ENCODE results near the gene PLEKHM2.

PLEKHM2 gene

DNA sequence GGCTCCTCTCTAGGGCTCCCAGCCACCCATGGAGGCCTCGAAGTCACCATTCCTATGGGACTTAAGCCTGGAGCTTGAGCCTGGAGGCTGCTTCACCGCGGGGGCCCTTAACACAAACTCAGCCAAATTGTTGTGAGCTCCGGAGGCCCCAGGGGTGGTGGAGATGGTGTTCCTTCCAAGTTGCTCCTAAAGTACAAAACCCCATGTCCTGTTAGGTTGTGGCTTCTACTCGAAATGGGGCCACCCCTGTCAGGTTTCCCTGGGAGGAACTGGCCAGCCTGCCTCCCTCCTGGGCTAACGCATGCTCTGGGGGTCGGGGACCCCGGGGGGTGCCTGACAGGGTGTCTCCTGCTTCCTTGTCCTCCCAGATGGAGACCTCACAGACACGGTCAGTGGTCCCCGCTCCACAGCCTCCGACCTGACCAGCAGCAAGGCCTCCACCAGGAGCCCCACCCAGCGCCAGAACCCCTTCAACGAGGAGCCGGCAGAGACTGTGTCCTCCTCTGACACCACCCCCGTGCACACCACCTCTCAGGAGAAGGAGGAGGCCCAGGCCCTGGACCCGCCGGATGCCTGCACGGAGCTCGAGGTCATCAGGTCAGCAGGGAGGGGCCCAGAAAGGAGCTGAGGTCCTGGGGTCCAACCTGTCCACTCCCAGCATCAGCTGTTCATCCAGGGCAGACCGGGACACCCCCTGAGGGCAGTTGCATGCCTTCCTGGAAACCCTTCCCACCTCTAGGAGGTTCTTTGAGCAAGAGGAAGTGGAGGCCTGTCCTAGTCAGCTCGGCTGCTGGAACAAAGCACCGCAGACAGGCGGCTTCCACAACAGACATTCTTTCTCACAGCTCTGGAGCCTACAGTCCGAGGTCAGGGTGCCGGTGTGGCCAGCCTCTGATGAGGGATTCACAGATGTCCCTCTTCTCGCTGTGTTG, 41.1 kb downstream of the PLEKHM2 start:
- DNase-seq (ENCODE audit: low read depth) = no peak

DNA sequence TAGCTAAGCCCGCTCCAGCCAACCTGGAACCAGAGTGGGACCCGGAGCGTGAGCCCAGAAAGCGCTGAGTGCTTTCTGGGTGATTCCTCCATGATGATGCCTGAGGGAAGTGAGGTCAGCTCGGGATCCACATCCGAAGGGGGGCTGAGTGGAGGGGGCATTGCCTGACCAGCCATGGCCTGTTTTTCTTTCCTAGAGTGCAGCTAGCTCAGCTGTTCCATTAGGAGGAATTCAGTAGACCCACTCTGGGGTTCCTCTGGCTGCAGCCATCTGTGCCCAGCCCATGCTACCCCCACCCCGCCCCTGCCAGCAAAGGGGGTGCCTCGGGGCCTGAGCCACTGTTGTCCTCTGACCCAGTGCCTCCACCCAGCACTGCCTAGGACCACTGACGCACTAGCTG, 42.4 kb downstream of the PLEKHM2 start:
- no peak for DNase-seq (ENCODE audit: low read depth)

DNA sequence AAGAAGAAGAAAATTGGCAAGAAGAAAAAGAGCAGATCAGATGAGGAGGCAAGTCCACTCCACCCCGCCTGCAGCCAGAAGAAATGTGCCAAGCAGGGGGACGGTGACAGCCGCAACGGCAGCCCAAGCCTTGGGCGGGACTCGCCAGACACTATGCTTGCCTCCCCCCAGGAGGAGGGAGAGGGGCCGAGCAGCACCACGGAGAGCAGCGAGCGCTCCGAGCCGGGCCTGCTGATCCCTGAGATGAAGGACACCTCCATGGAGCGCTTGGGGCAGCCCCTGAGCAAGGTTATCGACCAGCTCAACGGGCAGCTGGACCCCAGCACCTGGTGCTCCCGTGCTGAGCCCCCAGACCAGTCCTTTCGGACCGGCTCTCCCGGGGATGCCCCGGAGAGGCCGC, 42.9 kb downstream of the PLEKHM2 start:
- DNase-seq (ENCODE audit: low read depth) = no peak

DNA sequence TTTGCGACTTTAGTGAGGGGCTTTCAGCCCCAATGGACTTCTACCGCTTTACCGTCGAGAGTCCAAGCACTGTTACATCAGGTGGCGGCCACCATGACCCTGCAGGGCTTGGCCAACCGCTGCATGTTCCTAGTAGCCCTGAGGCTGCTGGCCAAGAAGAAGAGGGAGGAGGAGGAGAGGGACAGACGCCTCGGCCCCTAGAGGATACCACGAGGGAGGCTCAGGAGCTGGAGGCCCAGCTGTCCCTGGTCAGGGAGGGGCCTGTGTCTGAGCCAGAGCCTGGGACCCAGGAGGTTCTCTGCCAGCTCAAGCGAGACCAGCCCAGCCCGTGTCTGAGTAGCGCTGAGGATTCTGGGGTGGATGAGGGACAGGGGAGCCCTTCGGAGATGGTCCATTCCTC, 43.3 kb downstream of the PLEKHM2 start:
- DNase-seq (ENCODE audit: low read depth) = no peak

DNA sequence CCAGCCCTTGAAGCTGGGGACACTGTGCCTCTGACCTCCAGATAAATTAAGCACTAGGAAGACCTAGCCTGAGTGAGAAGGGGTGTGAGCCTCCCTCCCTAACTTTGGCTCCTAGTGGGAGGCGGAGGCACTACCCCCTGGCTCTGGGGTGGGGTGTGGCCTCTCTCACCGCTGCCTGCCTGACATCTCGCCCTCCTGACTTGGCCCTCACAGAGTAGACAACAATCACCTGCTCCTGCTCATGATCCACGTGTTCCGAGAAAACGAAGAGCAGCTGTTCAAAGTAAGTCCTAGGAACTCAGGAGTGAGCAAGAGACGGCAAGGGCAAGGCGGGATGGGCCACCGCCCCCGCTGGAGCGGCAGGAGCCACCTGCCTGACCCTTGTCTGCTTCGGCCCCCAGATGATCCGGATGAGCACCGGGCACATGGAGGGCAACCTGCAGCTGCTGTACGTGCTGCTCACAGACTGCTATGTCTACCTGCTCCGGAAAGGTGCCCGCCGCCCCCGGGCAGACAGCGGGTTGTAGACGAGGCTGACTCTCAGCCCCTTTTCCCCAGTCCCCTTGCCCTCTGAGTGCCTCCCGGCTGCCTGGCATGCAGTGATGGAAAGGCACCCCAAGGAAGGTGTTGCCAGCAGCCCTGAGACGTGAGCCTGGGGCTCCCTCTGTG, 43.9 kb downstream of the PLEKHM2 start:
- DNase-seq (ENCODE audit: low read depth) = no peak

DNA sequence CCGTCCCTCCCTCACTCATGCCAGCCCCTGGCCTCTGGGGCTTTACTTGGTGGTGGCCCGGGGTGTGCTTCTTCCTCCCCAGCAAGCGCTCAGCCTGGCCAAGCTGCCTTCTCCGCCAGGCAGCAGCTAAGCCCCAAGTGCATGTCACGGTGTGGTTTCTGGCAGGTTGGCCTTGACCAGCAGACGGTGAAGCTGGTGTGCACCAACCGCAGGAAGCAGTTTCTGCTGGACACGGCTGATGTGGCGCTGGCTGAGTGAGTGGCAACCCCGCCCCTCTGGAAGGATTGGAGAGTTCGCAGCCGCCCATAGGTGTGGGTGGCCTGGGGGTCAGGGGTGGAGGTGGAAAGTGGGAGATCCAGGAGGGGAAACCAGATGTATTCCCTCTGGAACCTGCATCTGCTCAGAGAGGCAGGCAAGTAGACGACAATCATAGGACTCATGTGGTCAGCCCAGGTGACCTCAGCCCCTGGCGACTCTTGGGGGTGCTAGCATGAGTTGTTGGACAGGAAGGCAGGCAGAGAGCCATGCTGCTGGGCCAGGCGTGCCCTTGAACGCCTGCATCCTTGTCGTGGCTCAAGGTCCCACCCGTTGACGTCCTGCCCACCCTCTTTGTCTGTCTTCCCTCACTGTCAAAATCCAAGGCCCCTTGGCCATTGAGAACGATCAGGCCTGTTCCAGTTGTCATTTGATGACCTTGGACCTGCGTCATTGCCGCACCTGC, 45.0 kb downstream of the PLEKHM2 start:
- no peak for DNase-seq (ENCODE audit: low read depth)

DNA sequence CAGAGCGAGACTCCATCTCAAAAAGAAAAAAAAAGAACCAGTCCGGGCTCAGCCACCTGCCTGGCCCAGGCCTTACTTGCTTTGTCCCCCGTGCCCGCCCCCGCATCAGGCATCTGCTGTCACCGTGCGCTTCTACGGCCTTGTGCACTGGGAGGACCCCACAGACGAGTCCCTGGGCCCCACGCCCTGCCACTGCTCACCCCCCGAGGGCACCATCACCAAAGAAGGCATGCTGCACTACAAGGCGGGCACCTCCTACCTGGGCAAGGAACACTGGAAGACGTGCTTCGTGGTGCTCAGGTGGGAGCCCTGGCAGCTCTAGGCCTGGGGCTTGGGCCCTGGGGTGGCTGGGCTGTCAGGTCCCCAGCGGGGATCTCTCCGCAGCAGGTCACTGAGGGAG, 46.3 kb downstream of the PLEKHM2 start:
- no peak for DNase-seq (ENCODE audit: low read depth)

DNA sequence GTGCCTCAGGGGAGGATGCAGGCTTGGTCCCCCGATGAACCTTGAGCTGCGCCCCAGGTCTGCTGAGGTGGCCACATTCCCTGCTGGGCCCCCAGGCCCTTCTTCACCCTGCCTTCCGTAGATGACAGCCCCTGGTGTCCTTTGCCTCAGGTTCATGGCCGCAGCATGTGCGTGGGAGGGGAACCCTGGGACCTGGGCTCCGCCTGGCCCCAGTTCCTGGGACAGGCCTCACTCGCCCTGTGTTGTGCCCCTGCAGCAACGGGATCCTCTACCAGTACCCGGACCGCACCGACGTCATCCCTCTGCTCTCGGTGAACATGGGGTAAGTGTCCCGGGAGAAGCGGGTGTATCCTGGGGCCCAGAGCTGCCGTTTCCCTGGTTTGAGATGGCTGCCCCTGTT, 46.8 kb downstream of the PLEKHM2 start:
- DNase-seq (ENCODE audit: low read depth) = no peak

DNA sequence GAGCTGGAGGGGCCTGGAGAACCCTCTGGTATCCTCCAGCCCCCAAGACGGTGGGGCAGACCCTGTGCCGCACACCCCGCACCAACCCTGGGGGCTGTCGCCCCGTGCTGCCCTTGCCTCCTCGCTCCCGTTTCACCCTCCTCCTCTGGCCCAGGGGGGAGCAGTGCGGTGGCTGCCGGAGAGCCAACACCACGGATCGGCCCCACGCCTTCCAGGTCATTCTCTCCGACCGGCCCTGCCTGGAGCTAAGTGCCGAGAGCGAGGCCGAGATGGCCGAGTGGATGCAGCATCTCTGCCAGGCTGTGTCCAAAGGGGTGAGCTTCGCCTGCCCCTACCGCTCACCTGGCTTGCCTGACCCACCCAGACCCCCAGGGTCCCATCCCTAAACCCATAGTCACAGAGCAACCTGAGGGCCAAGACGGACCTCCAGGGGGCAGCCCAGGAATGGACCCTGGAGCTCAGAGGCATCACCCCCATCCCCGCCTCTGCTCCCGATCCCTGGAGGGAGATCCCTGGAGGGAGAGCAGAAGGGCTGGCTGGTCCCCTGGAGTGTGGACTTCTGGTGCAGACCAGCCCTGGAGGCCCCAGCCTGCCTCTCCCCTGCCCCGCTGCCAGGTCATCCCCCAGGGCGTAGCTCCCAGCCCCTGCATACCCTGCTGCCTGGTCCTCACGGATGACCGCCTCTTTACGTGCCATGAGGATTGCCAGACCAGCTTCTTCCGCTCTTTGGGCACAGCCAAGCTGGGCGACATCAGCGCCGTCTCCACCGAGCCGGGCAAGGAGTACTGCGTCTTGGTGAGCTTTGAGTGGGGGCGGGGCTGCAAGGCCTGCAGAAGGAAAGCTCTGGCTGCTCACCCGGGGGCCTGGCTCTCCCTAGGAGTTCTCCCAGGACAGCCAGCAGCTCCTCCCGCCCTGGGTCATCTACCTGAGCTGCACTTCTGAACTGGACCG, 47.9 kb downstream of the PLEKHM2 start:
- no peak for DNase-seq (ENCODE audit: low read depth)

DNA sequence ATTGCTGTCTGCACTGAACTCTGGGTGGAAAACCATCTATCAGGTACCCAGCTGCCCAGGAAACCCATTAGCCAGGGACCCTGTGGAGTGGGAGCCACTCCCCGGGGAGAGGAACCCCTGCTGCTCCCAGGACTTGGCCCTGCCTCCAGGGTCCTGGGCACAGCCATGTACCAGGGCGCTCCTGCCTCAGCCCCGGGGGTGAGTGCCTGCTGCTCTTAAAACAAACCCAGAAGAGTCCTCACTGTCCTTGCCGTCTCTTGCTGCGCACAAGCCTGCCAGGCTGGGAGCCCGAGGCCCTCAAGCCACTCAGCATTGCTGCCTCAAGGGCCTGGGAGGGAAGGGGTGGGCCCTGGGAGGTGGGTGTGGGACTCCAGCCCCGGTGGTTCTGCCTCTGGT, 48.6 kb downstream of the PLEKHM2 start:
- no peak for DNase-seq (ENCODE audit: low read depth)

DNA sequence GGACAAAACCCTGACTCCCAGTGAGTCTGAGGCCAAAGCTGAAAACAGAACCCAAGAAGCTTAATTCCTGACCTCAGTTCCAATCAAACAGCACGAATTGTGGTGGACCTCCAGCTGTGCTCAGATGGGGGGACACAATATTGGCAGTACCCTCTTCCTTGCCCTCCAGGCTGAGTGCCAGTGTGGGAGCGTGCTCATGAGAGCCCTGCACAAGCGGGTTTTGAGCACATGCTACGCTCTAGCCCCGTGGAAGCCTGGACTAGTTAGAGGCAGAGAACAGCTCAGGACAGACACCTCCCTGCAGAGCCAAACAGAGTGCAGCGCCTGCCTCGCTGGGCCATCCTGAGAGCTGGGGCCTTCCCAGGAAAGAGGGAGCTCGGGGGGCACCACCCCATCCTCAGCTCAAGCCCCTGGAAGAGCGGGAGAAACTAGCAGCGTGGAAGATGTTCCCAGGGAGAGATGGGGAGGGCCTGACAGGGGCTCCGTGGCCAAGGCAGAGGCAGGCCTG, 49.2 kb downstream of the PLEKHM2 start:
- no peak for DNase-seq (ENCODE audit: low read depth)

DNA sequence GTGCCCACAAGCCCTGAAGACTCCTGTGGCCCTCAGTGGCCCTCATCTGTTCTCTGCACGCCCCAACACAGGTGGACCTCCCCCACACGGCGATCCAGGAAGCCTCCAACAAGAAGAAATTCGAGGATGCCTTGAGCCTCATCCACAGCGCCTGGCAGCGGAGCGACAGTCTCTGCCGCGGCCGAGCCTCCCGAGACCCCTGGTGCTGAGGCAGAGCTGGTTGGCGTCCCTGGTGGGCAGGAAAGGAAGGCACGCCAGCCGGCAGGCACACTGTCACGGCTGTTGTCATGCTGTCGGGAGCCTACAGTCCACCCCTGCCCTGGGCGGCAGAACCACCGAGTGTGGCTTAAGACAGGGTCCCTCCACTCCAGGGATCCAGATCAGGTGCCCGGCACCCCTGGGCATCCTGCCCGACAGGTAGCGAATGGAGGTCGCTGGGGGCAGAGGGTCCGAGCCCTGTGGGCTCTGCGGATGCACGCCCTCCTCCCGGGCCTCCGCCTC, 49.7 kb downstream of the PLEKHM2 start:
- no peak for DNase-seq (ENCODE audit: low read depth)

DNA sequence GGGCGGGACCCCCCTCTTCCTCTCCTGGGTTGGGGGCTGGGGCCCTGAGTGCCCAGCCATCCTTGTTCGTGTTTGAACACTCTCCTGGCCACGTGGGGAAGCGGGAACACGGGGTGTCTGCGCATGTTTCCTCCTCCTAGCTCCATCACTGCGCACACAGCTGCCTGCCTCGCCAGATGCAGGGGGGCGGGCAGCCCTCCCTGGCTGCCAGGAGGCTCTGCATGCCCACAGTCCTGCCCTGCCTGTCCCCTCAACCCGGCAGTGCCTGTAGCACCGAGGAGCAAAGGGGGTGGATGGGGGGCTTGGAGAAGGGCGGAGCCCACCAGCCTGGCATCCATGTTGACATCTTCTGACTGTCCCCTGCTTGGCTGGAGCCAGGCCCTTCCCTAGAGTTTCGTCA, 50.2 kb downstream of the PLEKHM2 start:
- DNase-seq (ENCODE audit: low read depth) = no peak

DNA sequence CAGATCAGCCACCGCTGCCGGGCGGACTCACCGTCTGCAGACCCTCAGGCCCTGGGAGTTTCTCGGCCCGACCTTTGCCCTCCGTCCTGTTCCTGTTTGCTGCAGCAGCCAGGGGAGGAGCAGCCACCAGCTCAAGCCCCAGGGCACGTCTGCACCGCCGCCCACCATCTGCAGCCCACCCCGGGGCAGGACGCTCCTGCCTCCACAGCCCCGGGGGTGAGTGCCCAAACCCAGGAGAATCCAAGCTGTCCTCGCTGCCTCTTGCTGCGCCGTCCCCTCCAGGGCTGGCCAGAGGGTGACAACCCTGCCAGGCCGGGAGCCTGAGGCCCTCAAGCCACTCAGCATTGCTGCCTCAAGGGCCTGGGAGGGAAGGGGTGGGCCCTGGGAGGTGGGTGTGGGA, 50.8 kb downstream of the PLEKHM2 start:
- no peak for DNase-seq (ENCODE audit: low read depth)

DNA sequence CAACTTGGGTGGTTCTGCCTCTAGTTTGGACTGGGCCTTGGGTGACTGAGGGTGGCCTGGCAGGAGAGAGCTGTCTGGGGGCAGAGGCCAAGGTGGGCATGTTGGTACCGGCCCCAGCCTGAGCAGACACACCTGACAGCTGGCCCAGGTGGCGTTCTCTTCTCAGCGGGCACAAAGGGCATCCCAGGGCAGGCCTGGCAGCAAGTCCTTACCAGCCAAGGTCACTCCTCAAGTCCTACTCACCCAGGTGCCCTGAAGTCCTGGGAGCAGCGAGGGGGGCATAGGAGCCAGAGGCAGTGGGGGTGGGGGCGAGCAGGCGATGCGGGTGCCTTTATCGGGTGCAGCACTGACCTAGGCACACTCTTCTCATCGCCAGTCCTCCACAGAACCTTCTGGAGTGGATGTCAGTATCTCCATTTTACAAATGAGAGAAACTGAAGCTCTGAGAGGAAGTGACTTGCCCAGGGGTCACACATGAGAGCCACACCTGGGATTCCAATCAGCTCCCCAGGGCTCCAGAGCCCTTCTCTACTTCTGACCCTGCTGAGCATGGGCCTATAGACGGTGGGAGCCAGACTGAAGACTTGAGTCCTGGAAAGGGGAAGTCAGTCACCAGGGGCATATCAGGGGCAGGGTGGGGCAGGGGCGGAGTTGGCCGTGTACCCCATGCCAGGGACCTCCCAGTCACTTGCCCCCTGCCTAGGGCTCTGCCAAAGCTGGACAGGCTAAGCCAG, 51.4 kb downstream of the PLEKHM2 start:
- no peak for DNase-seq (ENCODE audit: low read depth)

DNA sequence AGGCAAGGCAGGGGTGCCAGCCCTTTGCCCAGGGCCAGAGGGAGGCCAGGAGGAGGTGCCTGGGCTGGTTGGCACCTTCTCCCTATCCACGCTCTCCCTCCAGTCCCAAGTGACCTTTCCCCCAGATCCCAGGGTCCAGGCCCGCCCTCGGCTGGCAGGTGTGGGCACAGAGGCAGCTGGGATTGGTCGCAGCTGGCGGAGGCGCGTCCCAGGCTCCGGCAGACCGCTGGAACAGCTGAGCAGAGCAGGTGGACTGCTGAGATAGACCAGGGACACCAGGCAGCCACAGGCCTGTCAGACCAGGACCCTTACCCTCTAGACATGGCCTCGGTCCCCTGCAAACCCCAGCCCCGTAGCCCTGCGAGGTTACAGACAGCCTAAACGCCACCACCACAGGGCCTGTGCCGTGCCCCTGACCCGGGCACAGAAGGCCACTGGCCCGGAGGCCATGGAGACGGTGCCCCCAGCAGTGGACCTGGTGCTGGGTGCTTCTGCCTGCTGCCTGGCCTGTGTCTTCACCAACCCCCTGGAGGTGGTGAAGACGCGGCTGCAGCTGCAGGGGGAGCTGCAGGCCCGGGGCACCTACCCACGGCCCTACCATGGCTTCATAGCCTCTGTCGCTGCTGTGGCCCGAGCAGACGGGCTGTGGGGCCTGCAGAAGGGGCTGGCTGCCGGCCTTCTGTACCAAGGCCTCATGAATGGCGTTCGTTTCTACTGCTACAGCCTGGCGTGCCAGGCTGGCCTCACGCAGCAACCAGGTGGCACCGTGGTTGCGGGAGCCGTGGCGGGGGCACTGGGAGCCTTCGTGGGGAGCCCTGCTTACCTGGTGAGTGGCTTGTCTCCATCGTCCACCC, 52.1 kb downstream of the PLEKHM2 start, which contains the start of gene SLC25A34:
TSS of gene SLC25A34 (plus strand) at position 221 of the 854 bp plus-strand sequence. CDS start at position 449, 228 bp downstream.
- DNase-seq (ENCODE audit: low read depth) = no peak

DNA sequence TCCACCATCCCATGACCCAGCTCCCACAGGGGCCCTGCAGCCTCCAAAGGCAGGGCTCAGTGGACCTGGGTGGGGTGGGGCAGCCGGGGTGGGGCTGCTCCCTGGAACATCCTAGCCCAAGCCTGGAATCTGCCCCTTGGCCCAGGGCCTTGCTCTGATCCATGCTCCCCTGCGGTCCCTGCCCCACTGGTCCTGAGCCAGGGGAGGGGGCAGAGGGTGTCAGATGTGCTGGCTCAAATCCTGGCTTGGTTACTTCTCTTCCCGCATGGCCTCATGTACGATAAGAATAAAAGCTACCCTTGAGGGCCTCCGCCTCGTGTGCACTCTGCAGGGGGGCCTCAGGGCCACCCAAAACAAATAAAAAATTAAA, 52.8 kb downstream of the PLEKHM2 start:
- no peak for DNase-seq (ENCODE audit: low read depth)

DNA sequence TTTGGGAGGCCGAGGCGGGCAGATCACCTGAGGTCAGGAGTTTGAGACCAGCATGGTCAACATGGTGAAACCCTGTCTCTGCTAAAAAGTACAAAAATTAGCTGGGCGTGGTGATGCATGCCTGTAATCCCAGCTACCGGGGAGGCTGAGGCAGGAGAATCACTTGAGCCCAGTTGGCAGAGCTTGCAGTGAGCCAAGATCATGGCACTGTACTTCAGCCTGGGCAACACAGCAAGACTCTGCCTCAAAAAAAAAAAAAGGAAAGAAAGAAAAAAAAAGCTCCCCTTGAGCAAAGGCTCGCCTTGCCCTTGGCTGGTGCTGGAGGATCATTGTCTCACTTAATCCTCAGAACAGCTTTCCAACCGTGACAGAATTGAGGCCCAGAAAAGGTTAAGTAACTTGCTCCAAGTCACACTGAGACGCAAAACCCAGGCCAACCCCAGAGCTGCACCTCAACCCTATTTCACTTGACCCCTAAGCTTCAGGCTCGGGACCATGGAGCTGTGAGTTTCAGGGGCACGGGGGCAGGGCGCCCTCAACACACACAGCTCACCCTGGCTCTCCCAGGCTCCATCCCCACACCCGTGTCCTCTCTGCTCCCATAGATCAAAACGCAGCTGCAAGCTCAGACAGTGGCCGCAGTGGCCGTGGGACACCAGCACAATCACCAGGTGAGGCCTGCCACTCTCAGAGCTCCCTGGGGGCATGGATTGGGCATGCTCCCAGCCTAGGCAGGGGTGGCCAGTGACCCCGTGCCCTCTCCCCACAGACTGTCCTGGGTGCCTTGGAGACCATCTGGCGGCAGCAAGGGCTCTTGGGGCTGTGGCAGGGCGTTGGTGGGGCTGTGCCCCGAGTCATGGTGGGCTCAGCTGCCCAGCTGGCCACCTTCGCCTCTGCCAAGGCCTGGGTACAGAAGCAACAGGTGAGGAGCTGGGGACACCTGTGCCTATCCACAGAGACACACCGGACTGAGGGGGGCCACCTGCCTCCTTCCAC, 53.5 kb downstream of the PLEKHM2 start:
- no peak for DNase-seq (ENCODE audit: low read depth)

All from ELR (cell line).